ENCODE data around the gene FGFBP3. TPM values are rescaled to one million over a fixed set of nuclear protein-coding genes. Genes with fewer than 3 reads are reported as not detected.

The FGFBP3 gene
- total and polyA plus RNA-seq, 2 experiments from 2014 or later: 65.7 to 73.9 TPM

DNA sequence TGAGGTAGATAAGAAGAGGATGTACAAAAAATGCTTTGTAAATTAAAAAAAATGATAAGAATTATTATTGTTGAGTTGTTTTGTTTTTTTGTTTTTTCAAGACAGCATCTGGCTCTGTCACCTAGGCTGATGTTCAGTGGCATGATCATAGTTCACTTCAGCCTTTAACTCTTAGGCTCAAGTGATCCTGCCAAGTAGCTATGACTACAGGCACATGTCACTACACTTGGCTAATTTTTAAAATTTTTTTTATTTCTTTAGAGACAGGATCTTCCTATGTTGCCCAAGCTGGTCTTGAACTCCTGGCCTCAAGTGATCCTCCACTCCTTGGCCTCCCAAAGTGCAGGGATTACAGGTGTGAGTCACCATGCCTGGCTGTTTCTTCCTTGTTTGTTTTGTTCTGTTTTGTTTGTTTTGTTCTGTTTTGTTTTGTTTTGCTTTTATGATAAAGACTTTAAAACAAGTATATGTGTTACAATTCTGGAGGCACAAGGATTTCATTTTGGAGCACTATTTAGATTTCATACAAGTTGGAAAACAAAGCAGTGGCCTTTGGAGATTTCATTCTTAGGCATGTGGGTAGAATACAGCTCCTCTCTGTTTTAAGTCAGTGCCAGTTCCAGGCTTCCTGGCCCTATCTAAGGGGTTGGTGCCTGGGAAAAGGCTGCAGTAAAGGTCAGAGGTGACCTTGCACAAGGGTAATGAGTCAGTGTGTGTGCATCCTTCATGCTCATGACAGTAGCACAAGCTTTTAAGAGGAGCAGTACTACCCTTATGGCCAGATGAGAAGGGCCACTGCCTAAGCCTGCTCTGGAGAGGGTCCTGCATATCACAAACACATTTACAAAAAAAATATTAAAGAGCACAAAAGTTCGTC lies 17.9 kb downstream of the FGFBP3 start:
- TF ChIP-seq ZNF331 (CRISPR knock-in tag; IDR thresholded peaks at IDR 0.05; ENCODE audit: low read depth) (no peak), JUNB (IDR thresholded peaks at IDR 0.05; ENCODE audit: unreplicated experiment) (no peak), POLR2AphosphoS5 (IDR thresholded peaks at IDR 0.05; ENCODE audit: low read depth) (no peak), CREB1 (CRISPR knock-in tag; IDR thresholded peaks at IDR 0.05; ENCODE audit: low read depth) (no peak), EZH2 (IDR thresholded peaks at IDR 0.05; ENCODE audit: low read depth, unreplicated experiment) (no peak)
- TF ChIP-seq, protein P1, sequence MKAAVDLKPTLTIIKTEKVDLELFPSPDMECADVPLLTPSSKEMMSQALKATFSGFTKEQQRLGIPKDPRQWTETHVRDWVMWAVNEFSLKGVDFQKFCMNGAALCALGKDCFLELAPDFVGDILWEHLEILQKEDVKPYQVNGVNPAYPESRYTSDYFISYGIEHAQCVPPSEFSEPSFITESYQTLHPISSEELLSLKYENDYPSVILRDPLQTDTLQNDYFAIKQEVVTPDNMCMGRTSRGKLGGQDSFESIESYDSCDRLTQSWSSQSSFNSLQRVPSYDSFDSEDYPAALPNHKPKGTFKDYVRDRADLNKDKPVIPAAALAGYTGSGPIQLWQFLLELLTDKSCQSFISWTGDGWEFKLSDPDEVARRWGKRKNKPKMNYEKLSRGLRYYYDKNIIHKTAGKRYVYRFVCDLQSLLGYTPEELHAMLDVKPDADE (IDR thresholded peaks at IDR 0.05): no peak
- TF ChIP-seq, protein P2, sequence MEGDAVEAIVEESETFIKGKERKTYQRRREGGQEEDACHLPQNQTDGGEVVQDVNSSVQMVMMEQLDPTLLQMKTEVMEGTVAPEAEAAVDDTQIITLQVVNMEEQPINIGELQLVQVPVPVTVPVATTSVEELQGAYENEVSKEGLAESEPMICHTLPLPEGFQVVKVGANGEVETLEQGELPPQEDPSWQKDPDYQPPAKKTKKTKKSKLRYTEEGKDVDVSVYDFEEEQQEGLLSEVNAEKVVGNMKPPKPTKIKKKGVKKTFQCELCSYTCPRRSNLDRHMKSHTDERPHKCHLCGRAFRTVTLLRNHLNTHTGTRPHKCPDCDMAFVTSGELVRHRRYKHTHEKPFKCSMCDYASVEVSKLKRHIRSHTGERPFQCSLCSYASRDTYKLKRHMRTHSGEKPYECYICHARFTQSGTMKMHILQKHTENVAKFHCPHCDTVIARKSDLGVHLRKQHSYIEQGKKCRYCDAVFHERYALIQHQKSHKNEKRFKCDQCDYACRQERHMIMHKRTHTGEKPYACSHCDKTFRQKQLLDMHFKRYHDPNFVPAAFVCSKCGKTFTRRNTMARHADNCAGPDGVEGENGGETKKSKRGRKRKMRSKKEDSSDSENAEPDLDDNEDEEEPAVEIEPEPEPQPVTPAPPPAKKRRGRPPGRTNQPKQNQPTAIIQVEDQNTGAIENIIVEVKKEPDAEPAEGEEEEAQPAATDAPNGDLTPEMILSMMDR (conservative IDR thresholded peaks at IDR 0.05; ENCODE audit: low read depth in 2 of 2): no peak
- TF ChIP-seq, protein P3, sequence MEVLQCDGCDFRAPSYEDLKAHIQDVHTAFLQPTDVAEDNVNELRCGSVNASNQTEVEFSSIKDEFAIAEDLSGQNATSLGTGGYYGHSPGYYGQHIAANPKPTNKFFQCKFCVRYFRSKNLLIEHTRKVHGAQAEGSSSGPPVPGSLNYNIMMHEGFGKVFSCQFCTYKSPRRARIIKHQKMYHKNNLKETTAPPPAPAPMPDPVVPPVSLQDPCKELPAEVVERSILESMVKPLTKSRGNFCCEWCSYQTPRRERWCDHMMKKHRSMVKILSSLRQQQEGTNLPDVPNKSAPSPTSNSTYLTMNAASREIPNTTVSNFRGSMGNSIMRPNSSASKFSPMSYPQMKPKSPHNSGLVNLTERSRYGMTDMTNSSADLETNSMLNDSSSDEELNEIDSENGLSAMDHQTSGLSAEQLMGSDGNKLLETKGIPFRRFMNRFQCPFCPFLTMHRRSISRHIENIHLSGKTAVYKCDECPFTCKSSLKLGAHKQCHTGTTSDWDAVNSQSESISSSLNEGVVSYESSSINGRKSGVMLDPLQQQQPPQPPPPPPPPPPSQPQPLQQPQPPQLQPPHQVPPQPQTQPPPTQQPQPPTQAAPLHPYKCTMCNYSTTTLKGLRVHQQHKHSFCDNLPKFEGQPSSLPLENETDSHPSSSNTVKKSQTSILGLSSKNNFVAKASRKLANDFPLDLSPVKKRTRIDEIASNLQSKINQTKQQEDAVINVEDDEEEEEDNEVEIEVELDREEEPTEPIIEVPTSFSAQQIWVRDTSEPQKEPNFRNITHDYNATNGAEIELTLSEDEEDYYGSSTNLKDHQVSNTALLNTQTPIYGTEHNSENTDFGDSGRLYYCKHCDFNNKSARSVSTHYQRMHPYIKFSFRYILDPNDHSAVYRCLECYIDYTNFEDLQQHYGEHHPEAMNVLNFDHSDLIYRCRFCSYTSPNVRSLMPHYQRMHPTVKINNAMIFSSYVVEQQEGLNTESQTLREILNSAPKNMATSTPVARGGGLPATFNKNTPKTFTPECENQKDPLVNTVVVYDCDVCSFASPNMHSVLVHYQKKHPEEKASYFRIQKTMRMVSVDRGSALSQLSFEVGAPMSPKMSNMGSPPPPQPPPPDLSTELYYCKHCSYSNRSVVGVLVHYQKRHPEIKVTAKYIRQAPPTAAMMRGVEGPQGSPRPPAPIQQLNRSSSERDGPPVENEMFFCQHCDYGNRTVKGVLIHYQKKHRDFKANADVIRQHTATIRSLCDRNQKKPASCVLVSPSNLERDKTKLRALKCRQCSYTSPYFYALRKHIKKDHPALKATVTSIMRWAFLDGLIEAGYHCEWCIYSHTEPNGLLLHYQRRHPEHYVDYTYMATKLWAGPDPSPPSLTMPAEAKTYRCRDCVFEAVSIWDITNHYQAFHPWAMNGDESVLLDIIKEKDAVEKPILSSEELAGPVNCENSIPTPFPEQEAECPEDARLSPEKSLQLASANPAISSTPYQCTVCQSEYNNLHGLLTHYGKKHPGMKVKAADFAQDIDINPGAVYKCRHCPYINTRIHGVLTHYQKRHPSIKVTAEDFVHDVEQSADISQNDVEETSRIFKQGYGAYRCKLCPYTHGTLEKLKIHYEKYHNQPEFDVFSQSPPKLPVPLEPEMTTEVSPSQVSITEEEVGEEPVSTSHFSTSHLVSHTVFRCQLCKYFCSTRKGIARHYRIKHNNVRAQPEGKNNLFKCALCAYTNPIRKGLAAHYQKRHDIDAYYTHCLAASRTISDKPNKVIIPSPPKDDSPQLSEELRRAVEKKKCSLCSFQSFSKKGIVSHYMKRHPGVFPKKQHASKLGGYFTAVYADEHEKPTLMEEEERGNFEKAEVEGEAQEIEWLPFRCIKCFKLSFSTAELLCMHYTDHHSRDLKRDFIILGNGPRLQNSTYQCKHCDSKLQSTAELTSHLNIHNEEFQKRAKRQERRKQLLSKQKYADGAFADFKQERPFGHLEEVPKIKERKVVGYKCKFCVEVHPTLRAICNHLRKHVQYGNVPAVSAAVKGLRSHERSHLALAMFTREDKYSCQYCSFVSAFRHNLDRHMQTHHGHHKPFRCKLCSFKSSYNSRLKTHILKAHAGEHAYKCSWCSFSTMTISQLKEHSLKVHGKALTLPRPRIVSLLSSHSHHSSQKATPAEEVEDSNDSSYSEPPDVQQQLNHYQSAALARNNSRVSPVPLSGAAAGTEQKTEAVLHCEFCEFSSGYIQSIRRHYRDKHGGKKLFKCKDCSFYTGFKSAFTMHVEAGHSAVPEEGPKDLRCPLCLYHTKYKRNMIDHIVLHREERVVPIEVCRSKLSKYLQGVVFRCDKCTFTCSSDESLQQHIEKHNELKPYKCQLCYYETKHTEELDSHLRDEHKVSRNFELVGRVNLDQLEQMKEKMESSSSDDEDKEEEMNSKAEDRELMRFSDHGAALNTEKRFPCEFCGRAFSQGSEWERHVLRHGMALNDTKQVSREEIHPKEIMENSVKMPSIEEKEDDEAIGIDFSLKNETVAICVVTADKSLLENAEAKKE (CRISPR knock-in tag; IDR thresholded peaks at IDR 0.05): no peak
- no peaks in the 10 kb centered on the region for H3K27me3 ChIP-seq (ENCODE audit: insufficient read depth)
- H3K4me2 ChIP-seq: no peak overlapping the region
- Mint-ChIP-seq H3K4me1 (peaks cover 24% of the 10 kb centered on the region), H3K27me3 (ENCODE audit: insufficient read depth, low read depth, poor library complexity) (peaks cover 4% of the 10 kb centered on the region), H3K9me3 (0 out of 3 replicates have a peak, but pooled peaks cover 2% of the 10 kb centered on the region), H3K27ac (peak overlapping the region; percentile 47), H3K36me3 (ENCODE audit: low read depth) (no peaks in the 10 kb centered on the region), H3K4me3 (no peak overlapping the region)
- H3K9me2 ChIP-seq (ENCODE audit: insufficient read depth): peaks cover 10% of the 10 kb centered on the region; the same call in 1 of the 2 replicates
- no peaks in the 10 kb centered on the region for H3K36me3 ChIP-seq (ENCODE audit: insufficient read depth)
- H2AFZ ChIP-seq: peak overlapping the region; percentile 56
- H3K4me1 ChIP-seq (ENCODE audit: insufficient read depth): peaks cover 10% of the 10 kb centered on the region; the same call in 1 of the 2 replicates
- no peaks in the 10 kb centered on the region for H3K79me2 ChIP-seq (replicated peaks; ENCODE audit: insufficient read depth)
- no peaks in the 10 kb centered on the region for H4K20me1 ChIP-seq (replicated peaks; ENCODE audit: insufficient read depth)
- ATAC-seq: no peak
- H3F3A ChIP-seq (replicated peaks; ENCODE audit: low read depth): no peaks in the 10 kb centered on the region
- no peak for DNase-seq (ENCODE audit: low spot score)
- no peak overlapping the region for H3K27ac ChIP-seq (ENCODE audit: low read depth)
- no peak overlapping the region for H3K4me3 ChIP-seq

Measured in GM23338 (cell line).